ENCODE measurements around the gene CCL4.
"Not testable (repeated sequence)": the region's sequence is repeated elsewhere in the genome, so short reads cannot be mapped to it uniquely, and the experiment has no call there.

The CCL4 gene

DNA sequence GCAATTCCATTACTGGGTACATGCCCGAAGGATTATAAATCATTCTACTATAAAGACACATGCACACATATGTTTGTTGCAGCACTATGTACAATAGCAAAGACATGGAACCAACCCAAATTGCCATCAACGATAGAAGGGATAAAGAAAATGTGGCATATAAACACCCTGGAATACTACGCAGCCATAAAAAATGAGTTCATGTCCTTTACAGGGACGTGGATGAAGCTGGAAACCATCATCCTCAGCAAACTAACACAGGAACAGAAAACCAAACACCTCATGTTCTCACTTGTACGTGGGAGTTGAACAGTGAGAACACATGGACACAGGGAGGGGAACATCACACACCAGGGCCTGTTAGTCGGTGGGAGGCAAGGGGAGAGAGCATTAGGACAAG lies 17.5 kb downstream of the CCL4 start:
- not testable (repeated sequence) for H3K36me3 ChIP-seq (ENCODE audit: insufficient read depth, low read length)

DNA sequence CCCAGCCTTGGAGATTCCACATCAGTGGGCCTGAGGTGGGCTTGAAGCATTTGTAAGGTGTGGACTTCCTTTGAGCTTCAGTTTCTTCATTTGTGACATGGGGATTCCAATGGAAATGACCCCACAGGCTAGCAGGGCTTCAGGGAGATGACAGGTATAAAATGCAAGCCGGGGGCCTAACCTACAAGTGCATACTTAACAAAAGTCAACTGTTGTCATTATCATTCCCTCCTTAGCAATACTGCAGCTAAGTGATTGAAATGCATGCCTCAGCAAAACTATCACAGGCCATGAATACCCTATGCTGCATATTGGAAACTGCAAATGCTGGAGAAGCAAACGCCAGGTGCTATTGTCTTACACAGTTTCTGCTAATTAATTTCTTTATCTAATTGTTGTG lies 19.8 kb downstream of the CCL4 start:
- H3K4me1 ChIP-seq (ENCODE audit: control insufficient read depth, insufficient read depth, low read length), result no peaks in the 10 kb centered on the region
- peaks cover 4% of the 10 kb centered on the region for H3K9me3 ChIP-seq (replicated peaks; ENCODE audit: low read length)
- H3K4me2 ChIP-seq (ENCODE audit: low read length), result no peak overlapping the region
- no peaks in the 10 kb centered on the region for H3K27me3 ChIP-seq (ENCODE audit: control insufficient read depth, insufficient read depth, low read length)
- no peaks in the 10 kb centered on the region for H3K36me3 ChIP-seq (ENCODE audit: insufficient read depth, low read length)
- H3K9ac ChIP-seq (ENCODE audit: low read depth, low read length), result no peak overlapping the region
- H3K4me3 ChIP-seq (ENCODE audit: low read length), result no peak overlapping the region

More for the DNA sequence above, 17.5 kb downstream of the CCL4 start:
- H3K4me3 ChIP-seq (ENCODE audit: low read length); H3K4me2 ChIP-seq (ENCODE audit: low read length); H3K27me3 ChIP-seq (ENCODE audit: control insufficient read depth, insufficient read depth, low read length); H3K4me1 ChIP-seq (ENCODE audit: control insufficient read depth, insufficient read depth, low read length); H3K9me3 ChIP-seq (replicated peaks; ENCODE audit: low read length); H3K9ac ChIP-seq (ENCODE audit: low read depth, low read length): not testable (repeated sequence)

DNA sequence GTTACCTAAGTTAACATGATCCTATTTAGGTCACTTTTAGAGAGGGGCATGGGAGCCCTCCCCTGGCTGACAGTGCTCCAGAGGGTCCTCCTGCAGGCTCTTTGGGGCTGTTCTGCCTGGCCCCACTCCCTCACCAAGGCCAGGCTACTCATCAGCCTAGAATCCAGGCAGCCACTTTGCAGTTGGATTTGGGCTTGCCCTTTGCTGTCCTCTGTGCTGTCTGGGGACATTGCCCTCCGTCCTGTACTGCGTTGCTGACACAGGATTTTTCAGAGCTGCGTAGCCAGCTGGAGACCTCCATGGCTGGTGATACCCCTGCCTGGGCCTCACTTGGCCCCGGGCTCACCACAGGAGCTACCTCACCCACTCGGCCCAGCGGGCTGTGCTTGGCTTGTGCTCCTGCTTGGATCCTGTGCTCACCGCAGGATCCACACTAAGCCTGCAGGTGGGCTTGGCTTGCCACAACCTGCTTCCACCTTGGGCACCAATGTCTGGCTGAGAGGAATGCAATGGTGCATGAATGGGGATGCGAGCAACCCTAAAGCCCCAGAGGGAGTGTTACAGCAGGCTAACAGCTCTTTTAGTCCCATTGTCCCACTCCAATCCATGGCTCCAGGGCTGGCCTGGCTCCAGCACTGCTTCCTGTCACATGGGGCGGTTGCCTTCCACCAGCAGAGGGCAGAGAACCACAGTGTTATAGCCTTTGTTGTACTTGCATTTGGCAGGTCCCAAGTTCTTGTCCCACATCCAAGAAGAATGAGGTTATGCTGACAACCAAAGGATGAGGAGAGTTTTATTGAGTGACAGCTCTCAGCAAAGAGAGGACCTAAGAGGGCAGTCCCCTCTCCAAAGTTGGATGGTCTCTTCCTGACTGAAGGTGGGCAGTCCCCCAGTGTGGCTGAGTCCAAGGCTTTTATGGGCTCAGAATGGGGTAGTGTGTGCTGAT lies 21.5 kb downstream of the CCL4 start:
- H3K4me3 ChIP-seq (ENCODE audit: low read length), result no peak overlapping the region
- no peak overlapping the region for H3K9ac ChIP-seq (ENCODE audit: low read depth, low read length)

DNA sequence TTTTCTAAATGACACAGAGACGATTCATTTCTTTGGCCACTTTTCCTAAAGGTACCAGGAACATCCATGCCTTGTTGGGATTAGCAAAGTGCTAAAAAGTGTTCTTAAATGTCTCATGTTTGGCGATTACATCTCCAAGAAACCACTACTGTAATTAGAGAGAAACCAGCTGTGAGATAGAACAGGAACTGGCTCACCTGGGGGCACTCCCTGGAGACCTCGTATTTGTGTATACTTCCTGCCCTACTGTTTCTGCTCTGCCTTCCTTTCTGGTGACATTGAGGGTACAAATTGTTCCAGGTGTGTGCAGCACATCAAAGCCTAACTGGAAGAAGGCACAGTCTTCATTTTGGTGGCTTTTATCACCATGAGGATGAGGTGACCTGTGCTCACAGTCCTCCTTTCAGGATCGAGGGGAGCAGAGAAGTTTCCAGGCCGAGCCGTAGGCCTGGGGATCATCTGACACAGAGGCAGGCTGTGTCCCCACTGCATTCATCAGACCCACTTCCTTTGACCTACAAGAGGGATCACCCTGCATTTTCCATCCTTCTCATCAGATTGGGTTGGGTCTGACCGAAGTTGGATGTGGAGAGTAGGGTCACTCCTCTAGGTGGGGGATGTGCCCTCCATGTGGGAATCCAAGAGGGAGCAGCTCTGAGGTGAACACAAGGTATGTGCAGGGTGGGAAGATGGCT lies 23.7 kb downstream of the CCL4 start:
- Histone ChIP-seq H3K27me3 (ENCODE audit: control insufficient read depth, insufficient read depth, low read length) (no peaks in the 10 kb centered on the region), H3K9ac (ENCODE audit: low read depth, low read length) (no peak overlapping the region), H3K4me1 (ENCODE audit: control insufficient read depth, insufficient read depth, low read length) (no peaks in the 10 kb centered on the region), H3K4me2 (ENCODE audit: low read length) (no peak overlapping the region), H3K9me3 (replicated peaks; ENCODE audit: low read length) (peaks cover 4% of the 10 kb centered on the region), H3K4me3 (ENCODE audit: low read length) (no peak overlapping the region), H3K36me3 (ENCODE audit: insufficient read depth, low read length) (no peaks in the 10 kb centered on the region)

More for the DNA sequence above, 21.5 kb downstream of the CCL4 start:
- no peaks in the 10 kb centered on the region for H3K4me1 ChIP-seq (ENCODE audit: control insufficient read depth, insufficient read depth, low read length)
- no peaks in the 10 kb centered on the region for H3K27me3 ChIP-seq (ENCODE audit: control insufficient read depth, insufficient read depth, low read length)
- H3K9me3 ChIP-seq (replicated peaks; ENCODE audit: low read length), result peaks cover 4% of the 10 kb centered on the region
- H3K36me3 ChIP-seq (ENCODE audit: insufficient read depth, low read length), result no peaks in the 10 kb centered on the region
- no peak overlapping the region for H3K4me2 ChIP-seq (ENCODE audit: low read length)

DNA sequence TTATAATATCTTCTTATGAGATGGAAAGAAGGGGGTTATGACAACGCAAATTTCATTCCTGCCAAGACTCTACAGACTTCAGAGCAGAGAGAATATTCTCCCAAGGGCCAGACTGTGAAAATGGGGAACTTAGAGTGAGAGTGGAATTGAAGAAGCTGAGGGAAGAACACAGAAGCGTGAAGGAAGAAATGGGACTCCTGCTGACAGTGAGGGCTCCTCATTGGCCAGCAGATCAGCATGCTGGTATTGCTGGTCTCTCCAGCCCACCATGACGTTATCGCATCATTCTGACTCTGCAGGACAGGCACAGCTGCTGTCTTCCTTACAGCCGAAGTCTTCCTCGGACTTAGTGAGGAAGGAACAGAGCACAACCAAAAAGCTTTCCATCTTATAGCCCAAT lies 24.3 kb downstream of the CCL4 start:
- Histone ChIP-seq H3K27me3 (ENCODE audit: control insufficient read depth, insufficient read depth, low read length) (no peaks in the 10 kb centered on the region), H3K9ac (ENCODE audit: low read depth, low read length) (no peak overlapping the region), H3K4me3 (ENCODE audit: low read length) (no peak overlapping the region), H3K36me3 (ENCODE audit: insufficient read depth, low read length) (no peaks in the 10 kb centered on the region), H3K4me1 (ENCODE audit: control insufficient read depth, insufficient read depth, low read length) (no peaks in the 10 kb centered on the region), H3K9me3 (replicated peaks; ENCODE audit: low read length) (peaks cover 4% of the 10 kb centered on the region), H3K4me2 (ENCODE audit: low read length) (no peak overlapping the region)

DNA sequence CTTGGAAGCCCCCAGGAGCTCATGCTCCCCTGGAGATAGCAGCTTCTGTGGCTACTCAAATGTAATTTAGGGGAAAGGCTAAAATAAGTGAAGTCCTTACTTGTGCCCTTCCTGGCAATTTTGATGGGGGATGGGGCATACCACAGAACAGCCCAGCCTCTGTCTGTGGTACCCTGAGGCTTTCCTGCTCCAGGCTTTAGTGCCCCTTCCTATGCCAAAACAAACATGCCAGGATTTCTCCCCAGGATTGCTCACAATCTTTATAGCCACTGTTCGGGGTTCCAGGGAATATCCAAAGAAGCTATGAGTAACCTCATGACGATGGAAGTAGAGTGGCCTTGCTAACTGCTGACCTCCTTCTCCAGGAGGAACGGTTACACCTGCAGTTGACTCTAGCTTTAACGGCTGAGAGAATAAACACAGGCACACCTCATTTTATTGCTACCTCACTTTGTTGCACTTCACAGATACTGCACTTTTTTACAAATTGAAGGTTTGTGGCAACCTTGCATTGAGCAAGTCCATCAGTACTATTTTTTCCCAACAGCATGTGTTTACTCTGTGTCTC lies 24.9 kb downstream of the CCL4 start:
- Histone ChIP-seq H3K4me1 (ENCODE audit: control insufficient read depth, insufficient read depth, low read length) (no peaks in the 10 kb centered on the region), H3K4me3 (ENCODE audit: low read length) (no peak overlapping the region), H3K36me3 (ENCODE audit: insufficient read depth, low read length) (no peaks in the 10 kb centered on the region), H3K27me3 (ENCODE audit: control insufficient read depth, insufficient read depth, low read length) (no peaks in the 10 kb centered on the region), H3K9ac (ENCODE audit: low read depth, low read length) (no peak overlapping the region), H3K9me3 (replicated peaks; ENCODE audit: low read length) (peaks cover 4% of the 10 kb centered on the region), H3K4me2 (ENCODE audit: low read length) (no peak overlapping the region)

DNA sequence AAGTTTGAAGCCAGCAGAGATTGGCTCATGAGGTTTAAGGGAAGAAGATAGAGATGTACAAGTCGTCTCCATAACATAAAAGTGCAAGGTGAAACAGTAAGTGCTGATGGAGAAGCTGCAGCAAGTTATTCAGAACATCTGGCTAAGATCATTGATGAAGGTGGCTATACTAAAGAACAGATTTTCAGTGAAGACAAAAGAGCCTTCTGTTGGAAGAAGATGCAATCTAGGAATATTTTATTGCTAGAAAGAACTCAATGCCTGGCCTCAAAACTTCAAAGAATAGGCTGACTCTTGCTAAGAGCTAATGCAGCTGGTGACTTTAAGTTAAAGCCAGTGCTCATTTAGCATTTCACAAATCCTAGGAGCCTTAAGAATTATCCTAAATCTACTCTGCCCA lies 26.0 kb downstream of the CCL4 start:
- Histone ChIP-seq H3K27me3 (ENCODE audit: control insufficient read depth, insufficient read depth, low read length) (no peaks in the 10 kb centered on the region), H3K9me3 (replicated peaks; ENCODE audit: low read length) (peaks cover 4% of the 10 kb centered on the region), H3K4me1 (ENCODE audit: control insufficient read depth, insufficient read depth, low read length) (no peaks in the 10 kb centered on the region), H3K36me3 (ENCODE audit: insufficient read depth, low read length) (no peaks in the 10 kb centered on the region), H3K4me2 (ENCODE audit: low read length) (no peak overlapping the region), H3K9ac (ENCODE audit: low read depth, low read length) (no peak overlapping the region), H3K4me3 (ENCODE audit: low read length) (no peak overlapping the region)

DNA sequence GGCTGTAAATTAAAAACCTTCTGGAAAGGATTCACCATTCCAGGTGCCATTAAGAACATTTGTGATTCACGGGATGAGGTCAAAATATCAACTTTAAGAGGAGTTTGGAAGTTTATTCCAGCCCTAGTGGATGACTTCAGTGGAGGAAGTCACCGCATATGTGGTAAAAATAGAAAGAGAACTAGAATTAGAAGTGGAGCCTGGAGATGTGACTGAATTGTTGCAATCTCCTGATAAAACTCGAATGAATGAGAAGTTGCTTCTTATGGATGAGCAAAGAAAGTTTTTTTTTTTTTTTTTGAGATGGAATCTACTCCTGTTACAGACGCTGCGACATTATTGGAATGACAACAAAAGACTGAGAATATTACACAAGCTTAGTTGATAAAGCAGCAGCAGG lies 26.7 kb downstream of the CCL4 start:
- Histone ChIP-seq H3K9ac (ENCODE audit: low read depth, low read length) (no peak overlapping the region), H3K27me3 (ENCODE audit: control insufficient read depth, insufficient read depth, low read length) (no peaks in the 10 kb centered on the region), H3K4me2 (ENCODE audit: low read length) (no peak overlapping the region), H3K9me3 (replicated peaks; ENCODE audit: low read length) (no peaks in the 10 kb centered on the region), H3K4me3 (ENCODE audit: low read length) (no peak overlapping the region), H3K36me3 (ENCODE audit: insufficient read depth, low read length) (no peaks in the 10 kb centered on the region), H3K4me1 (ENCODE audit: control insufficient read depth, insufficient read depth, low read length) (no peaks in the 10 kb centered on the region)

DNA sequence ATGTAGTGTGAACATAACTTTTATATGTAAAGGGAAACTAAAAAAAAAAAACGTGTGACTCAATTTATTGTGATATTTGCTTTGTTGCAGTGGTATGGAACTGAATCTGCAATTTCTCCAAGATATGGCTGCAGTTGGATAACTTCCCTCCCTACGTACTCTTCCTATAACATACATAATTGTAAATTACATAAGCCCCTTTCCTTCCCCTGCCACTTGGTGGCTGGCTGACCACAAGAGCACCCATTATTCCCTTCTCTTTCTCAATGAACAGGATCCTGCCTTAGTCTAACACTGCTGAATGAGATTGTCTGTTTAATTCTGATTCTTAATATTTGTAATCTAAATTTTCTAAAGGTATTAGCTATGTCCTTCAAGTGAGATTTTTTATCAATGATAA lies 27.8 kb downstream of the CCL4 start:
- H3K4me3 ChIP-seq (ENCODE audit: low read length), result no peak overlapping the region
- H3K9ac ChIP-seq (ENCODE audit: low read depth, low read length), result no peak overlapping the region
- H3K4me2 ChIP-seq (ENCODE audit: low read length), result no peak overlapping the region
- no peaks in the 10 kb centered on the region for H3K27me3 ChIP-seq (ENCODE audit: control insufficient read depth, insufficient read depth, low read length)
- no peaks in the 10 kb centered on the region for H3K4me1 ChIP-seq (ENCODE audit: control insufficient read depth, insufficient read depth, low read length)
- no peaks in the 10 kb centered on the region for H3K9me3 ChIP-seq (replicated peaks; ENCODE audit: low read length)
- H3K36me3 ChIP-seq (ENCODE audit: insufficient read depth, low read length), result no peaks in the 10 kb centered on the region

DNA sequence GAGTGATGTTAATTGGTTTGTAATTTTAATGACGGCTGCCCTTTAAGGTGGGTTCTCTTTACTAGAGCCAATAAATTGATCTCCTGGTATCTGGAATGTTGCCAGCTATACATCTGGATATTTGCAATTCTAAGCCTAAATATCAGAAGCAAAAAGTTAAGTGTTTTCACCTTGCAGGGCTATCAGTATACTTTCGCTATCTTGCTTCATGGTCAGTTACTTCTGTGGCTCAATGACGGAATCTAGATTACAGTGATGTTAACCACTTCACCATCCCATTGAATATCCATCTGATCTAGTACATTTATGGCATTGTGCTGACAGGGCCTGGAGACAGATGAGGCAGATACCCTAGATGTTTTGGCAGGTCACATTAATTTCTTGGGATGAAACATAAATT lies 28.3 kb downstream of the CCL4 start:
- no peaks in the 10 kb centered on the region for H3K27me3 ChIP-seq (ENCODE audit: control insufficient read depth, insufficient read depth, low read length)
- H3K4me1 ChIP-seq (ENCODE audit: control insufficient read depth, insufficient read depth, low read length), result no peaks in the 10 kb centered on the region
- H3K4me3 ChIP-seq (ENCODE audit: low read length), result no peak overlapping the region

DNA sequence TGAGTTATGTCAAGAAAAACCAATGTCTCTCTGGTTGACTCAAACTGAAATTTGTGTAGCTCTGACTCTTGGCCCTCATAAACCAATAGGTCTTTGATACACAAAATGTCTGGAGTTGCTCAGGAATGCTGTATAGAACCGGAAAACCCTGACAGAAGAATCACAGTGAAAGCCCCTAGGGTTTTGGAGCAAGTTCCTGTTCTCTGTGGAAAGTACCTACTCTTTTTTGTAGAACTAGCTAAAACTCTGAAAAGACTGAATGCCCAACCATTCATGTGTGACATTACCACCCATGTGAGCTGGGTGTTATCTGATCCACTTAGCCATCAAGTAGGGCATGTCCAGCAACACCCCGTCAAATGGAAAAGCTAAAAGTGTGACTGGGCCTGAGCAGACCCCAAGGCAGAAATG lies 28.8 kb downstream of the CCL4 start:
- Histone ChIP-seq H3K9ac (ENCODE audit: low read depth, low read length) (no peak overlapping the region), H3K4me1 (ENCODE audit: control insufficient read depth, insufficient read depth, low read length) (no peaks in the 10 kb centered on the region)

More for the DNA sequence above, 28.3 kb downstream of the CCL4 start:
- Histone ChIP-seq H3K9me3 (replicated peaks; ENCODE audit: low read length) (no peaks in the 10 kb centered on the region), H3K4me2 (ENCODE audit: low read length) (no peak overlapping the region), H3K9ac (ENCODE audit: low read depth, low read length) (no peak overlapping the region), H3K36me3 (ENCODE audit: insufficient read depth, low read length) (no peaks in the 10 kb centered on the region)

More for the DNA sequence above, 28.8 kb downstream of the CCL4 start:
- no peak overlapping the region for H3K4me2 ChIP-seq (ENCODE audit: low read length)
- no peaks in the 10 kb centered on the region for H3K27me3 ChIP-seq (ENCODE audit: control insufficient read depth, insufficient read depth, low read length)
- H3K36me3 ChIP-seq (ENCODE audit: insufficient read depth, low read length), result no peaks in the 10 kb centered on the region
- H3K4me3 ChIP-seq (ENCODE audit: low read length), result no peak overlapping the region
- H3K9me3 ChIP-seq (replicated peaks; ENCODE audit: low read length), result no peaks in the 10 kb centered on the region
